Measurements from ENCODE around the gene CNOT4. TPM values are rescaled to one million over a fixed set of nuclear protein-coding genes. Genes with fewer than 3 reads are reported as not detected.
A peak's percentile ranks its signal among the peaks of the same experiment; 100 is the strongest.

Gene CNOT4
- total RNA-seq, 1 experiment from 2014 or later: 26.0 TPM

DNA sequence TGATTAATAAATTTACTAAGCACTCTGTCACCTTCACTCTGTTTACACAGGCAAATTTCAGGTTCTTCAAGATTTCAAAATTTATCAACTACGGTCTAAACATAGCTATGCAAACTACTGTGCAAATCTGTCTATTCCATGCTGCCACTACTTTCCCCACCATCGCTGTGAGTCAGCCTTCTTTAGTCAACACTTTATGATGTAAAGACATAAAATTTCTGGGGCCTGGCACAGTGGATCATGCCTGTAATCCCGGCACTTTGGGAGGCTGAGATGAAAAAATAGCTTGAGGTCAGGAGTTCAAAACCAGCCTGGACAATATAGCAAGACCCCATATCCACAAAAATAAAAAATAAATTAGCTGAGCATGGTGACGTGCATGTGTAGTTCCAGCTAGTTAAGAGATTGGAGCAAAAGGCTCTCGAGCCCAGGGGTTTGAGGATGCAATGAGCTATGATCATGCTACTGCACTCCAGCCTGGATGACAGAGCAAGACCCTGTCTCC, 42.6 kb downstream of the CNOT4 start:
- peak; percentile 54 for DNase-seq
- Mint-ChIP-seq H3K27me3 (ENCODE audit: unreplicated experiment) (no peaks in the 10 kb centered on the region), H3K9me3 (ENCODE audit: low read depth, unreplicated experiment) (no peaks in the 10 kb centered on the region), H3K4me3 (ENCODE audit: low read depth, unreplicated experiment) (no peak overlapping the region), H3K27ac (ENCODE audit: unreplicated experiment) (peak overlapping the region; percentile 79), H3K36me3 (ENCODE audit: insufficient read depth, unreplicated experiment) (peaks cover 5% of the 10 kb centered on the region), H3K4me1 (ENCODE audit: low read depth, unreplicated experiment) (peaks cover 16% of the 10 kb centered on the region)
- CTCF ChIA-PET: no interaction called here
- TF ChIP-seq, protein P1, sequence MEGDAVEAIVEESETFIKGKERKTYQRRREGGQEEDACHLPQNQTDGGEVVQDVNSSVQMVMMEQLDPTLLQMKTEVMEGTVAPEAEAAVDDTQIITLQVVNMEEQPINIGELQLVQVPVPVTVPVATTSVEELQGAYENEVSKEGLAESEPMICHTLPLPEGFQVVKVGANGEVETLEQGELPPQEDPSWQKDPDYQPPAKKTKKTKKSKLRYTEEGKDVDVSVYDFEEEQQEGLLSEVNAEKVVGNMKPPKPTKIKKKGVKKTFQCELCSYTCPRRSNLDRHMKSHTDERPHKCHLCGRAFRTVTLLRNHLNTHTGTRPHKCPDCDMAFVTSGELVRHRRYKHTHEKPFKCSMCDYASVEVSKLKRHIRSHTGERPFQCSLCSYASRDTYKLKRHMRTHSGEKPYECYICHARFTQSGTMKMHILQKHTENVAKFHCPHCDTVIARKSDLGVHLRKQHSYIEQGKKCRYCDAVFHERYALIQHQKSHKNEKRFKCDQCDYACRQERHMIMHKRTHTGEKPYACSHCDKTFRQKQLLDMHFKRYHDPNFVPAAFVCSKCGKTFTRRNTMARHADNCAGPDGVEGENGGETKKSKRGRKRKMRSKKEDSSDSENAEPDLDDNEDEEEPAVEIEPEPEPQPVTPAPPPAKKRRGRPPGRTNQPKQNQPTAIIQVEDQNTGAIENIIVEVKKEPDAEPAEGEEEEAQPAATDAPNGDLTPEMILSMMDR (IDR thresholded peaks at IDR 0.05; ENCODE audit: unreplicated experiment): no peak
- BruUV-seq (replicated peaks): no TSS peak
- intact Hi-C loops (cut with micrococcal nuclease; ENCODE audit: unreplicated experiment): no loop called here

DNA sequence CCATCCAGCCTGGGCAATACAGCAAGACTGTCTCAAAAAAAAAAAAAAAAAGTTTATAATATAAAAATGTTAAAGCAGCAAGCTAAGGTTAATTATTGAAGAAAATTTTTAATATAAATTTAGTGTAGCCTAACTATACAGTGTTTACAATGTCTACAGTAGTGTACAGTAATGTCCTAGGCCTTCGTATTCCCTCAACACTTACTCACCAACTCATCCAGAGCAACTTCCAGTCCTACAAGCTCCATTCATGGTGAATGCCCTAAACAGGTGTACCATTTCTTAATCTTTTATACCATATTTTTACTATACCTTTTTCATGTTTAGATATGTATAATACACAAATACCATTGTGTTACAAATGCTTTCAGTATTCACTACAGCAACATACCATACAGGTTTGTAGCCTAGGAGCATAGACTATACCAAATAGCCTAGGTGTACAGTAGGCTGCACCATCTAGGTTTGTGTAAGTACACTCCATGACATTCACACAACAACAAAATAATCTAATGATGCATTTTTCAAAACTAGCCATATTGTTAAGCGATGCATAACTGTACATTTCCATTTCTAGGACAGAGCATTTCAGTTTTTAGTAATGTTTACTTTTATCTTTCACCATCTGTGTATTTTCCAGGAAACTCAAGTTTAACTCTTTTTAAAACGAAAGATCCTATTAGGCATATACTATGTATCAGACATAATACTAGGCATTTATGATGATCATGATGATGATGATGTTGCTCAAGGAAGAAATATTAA, 43.3 kb downstream of the CNOT4 start:
- CTCF ChIA-PET: no interaction called here
- peak overlapping the region; percentile 79 for H3K27ac Mint-ChIP-seq (ENCODE audit: unreplicated experiment)
- no peaks in the 10 kb centered on the region for H3K27me3 Mint-ChIP-seq (ENCODE audit: unreplicated experiment)
- DNase-seq: no peak
- no peaks in the 10 kb centered on the region for H3K9me3 Mint-ChIP-seq (ENCODE audit: low read depth, unreplicated experiment)
- H3K4me1 Mint-ChIP-seq (ENCODE audit: low read depth, unreplicated experiment): peaks cover 16% of the 10 kb centered on the region
- no TSS peak for BruUV-seq (replicated peaks)
- H3K36me3 Mint-ChIP-seq (ENCODE audit: insufficient read depth, unreplicated experiment): peaks cover 5% of the 10 kb centered on the region
- intact Hi-C loops (cut with micrococcal nuclease; ENCODE audit: unreplicated experiment): no loop called here
- TF ChIP-seq, protein P1 (IDR thresholded peaks at IDR 0.05; ENCODE audit: unreplicated experiment): no peak
- no peak overlapping the region for H3K4me3 Mint-ChIP-seq (ENCODE audit: low read depth, unreplicated experiment)

DNA sequence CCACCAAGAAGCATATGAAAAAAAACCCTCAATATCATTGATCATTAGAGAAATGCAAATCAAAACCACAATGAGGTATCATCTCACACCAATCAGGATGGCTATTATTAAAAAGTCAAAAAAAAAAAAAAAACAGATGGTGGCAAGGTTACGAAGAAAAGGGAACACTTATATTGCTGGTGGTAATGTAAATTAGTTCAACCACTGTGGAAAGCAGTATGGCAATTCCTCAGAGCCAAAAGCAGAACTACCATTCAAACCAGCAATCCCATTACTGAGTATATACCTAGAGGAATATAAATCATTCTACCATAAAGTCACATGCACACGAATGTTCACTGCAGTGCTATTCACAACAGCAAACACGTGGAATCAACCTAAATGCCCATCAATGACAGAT, 46.0 kb downstream of the CNOT4 start:
- intact Hi-C loops (cut with micrococcal nuclease; ENCODE audit: unreplicated experiment): no loop called here
- no peak overlapping the region for H3K27ac Mint-ChIP-seq (ENCODE audit: unreplicated experiment)
- CTCF ChIA-PET: no interaction called here
- H3K27me3 Mint-ChIP-seq (ENCODE audit: unreplicated experiment): no peaks in the 10 kb centered on the region
- BruUV-seq (replicated peaks): no TSS peak
- H3K4me3 Mint-ChIP-seq (ENCODE audit: low read depth, unreplicated experiment): no peak overlapping the region
- peaks cover 11% of the 10 kb centered on the region for H3K4me1 Mint-ChIP-seq (ENCODE audit: low read depth, unreplicated experiment)
- H3K36me3 Mint-ChIP-seq (ENCODE audit: insufficient read depth, unreplicated experiment): peaks cover 5% of the 10 kb centered on the region
- TF ChIP-seq, protein P1 (IDR thresholded peaks at IDR 0.05; ENCODE audit: unreplicated experiment): no peak
- H3K9me3 Mint-ChIP-seq (ENCODE audit: low read depth, unreplicated experiment): no peaks in the 10 kb centered on the region
- no peak for DNase-seq

- no peak overlapping the region for H3K4me3 Mint-ChIP-seq (ENCODE audit: low read depth, unreplicated experiment)
- CTCF ChIA-PET: no interaction called here
- BruUV-seq (replicated peaks): no TSS peak
- H3K27ac Mint-ChIP-seq (ENCODE audit: unreplicated experiment): no peak overlapping the region
- intact Hi-C loops (cut with micrococcal nuclease; ENCODE audit: unreplicated experiment): no loop called here
- TF ChIP-seq, protein P1 (IDR thresholded peaks at IDR 0.05; ENCODE audit: unreplicated experiment): no peak
- H3K9me3 Mint-ChIP-seq (ENCODE audit: low read depth, unreplicated experiment): no peaks in the 10 kb centered on the region
- no peak for DNase-seq
- H3K27me3 Mint-ChIP-seq (ENCODE audit: unreplicated experiment): no peaks in the 10 kb centered on the region
- H3K36me3 Mint-ChIP-seq (ENCODE audit: insufficient read depth, unreplicated experiment): no peaks in the 10 kb centered on the region
- peaks cover under 1% of the 10 kb centered on the region for H3K4me1 Mint-ChIP-seq (ENCODE audit: low read depth, unreplicated experiment)
These were observed 49.8 kb downstream of the CNOT4 start for GRCh38 chr7:135459951-135460567.

Measured in Calu3 (cell line).